K562 (cell line): ENCODE results near the gene AGPAT4. TPM values are rescaled to one million over a fixed set of nuclear protein-coding genes. Genes with fewer than 3 reads are reported as not detected.

Source experiments
- CBFA2T3 ChIP-seq: fragments of 450-650 bp; IDR thresholded peaks from 2 replicates; pipeline ENCODE4 v1.6.1; 2017
- DMBX1 ChIP-seq: fragments of 250-450 bp; sonication (Bioruptor Pico); IDR thresholded peaks from 2 replicates; pipeline ENCODE4 v1.8.0; 2022; ENCODE audit warnings: inconsistent platforms, mild to moderate bottlenecking, moderate library complexity, borderline replicate concordance
- FOXM1 ChIP-seq, 2 experiments: fragments of 450-650 bp in 1 of 2; sonication (generic) in 1 of 2; formaldehyde crosslinking in 1 of 2; IDR thresholded peaks; 2 replicates each; pipeline versions ENCODE4 v1.6.1 to v1.9.0; 2017 to 2022; ENCODE audit warnings: low read depth in 2 of 2, mild to moderate bottlenecking in 2 of 2, missing genetic modification reagents in 1 of 2, moderate library complexity in 1 of 2
- L3MBTL2 ChIP-seq: fragments of 450-650 bp; IDR thresholded peaks from 2 replicates; pipeline ENCODE4 v1.6.1; 2016; ENCODE audit warnings: mild to moderate bottlenecking, moderate library complexity
- MEIS2 ChIP-seq: fragments of 450-650 bp; IDR thresholded peaks from 2 replicates; pipeline ENCODE4 v1.6.1; 2014; ENCODE audit warnings: mild to moderate bottlenecking; ENCODE audit not compliant: partially characterized antibody
- MTF1 ChIP-seq: fragments of 250-450 bp; sonication (Bioruptor Pico); IDR thresholded peaks from 2 replicates; pipeline ENCODE4 v1.9.0; 2021; ENCODE audit warnings: moderate library complexity, mild to moderate bottlenecking, inconsistent platforms, borderline replicate concordance
- NR1H2 ChIP-seq: sonication (generic); formaldehyde crosslinking; IDR thresholded peaks from 2 replicates; pipeline ENCODE4 v1.4.0; 2020; ENCODE audit warnings: mild to moderate bottlenecking, missing genetic modification reagents
- POLR2AphosphoS5 ChIP-seq: IDR thresholded peaks from 2 replicates; pipeline ENCODE4 v1.6.1; 2011; ENCODE audit warnings: mild to moderate bottlenecking, low read depth, low read length, moderate library complexity; ENCODE audit not compliant: control insufficient read depth, insufficient read depth
- RAD21 ChIP-seq, 2 experiments: fragments of 250-450 bp in 1 of 2; fragments of 450-650 bp in 1 of 2; sonication (Bioruptor Pico) in 1 of 2; formaldehyde crosslinking in 1 of 2; IDR thresholded peaks in 1 of 2; conservative IDR thresholded peaks in 1 of 2; 2 replicates each; pipeline versions ENCODE4 v1.4.0 to v1.8.0; 2020 to 2022; ENCODE audit warnings: mild to moderate bottlenecking in 2 of 2, moderate library complexity in 1 of 2
- REST ChIP-seq, 2 experiments: fragments of 450-650 bp; formaldehyde crosslinking in 1 of 2; IDR thresholded peaks; 2 replicates each; pipeline versions ENCODE4 v1.4.0 to v1.6.1; 2014 to 2020; ENCODE audit warnings: mild to moderate bottlenecking in 2 of 2, borderline replicate concordance in 1 of 2, low read depth in 1 of 2
- STAT5A ChIP-seq: IDR thresholded peaks from 2 replicates; pipeline ENCODE4 v1.6.1; 2012; ENCODE audit warnings: low read length, inconsistent platforms, borderline replicate concordance
- TCF3 ChIP-seq: sonication (generic); formaldehyde crosslinking; IDR thresholded peaks from 2 replicates; pipeline ENCODE4 v1.4.0; 2020; ENCODE audit warnings: mild to moderate bottlenecking, missing genetic modification reagents
- ZBTB17 ChIP-seq: fragments of 450-650 bp; formaldehyde crosslinking; IDR thresholded peaks from 2 replicates; pipeline ENCODE4 v1.4.0; 2020; ENCODE audit warnings: mild to moderate bottlenecking
- polyA plus RNA-seq, 8 experiments: library from polyadenylated mRNA; depleted of rRNA in 4 of 8; stranded (reverse) in 5 of 8; unstranded in 3 of 8; fragments of >200 nt; fragmentation: Nextera tagmentation in 2 of 8; fragmentation: Illumina TruSeq in 1 of 8; extraction: Ambion mirVana in 2 of 8; extraction: Trizol in 1 of 8; gene quantifications; 2 replicates each; pipeline versions ENCODE4 v1.2.1 to v1.2.3, GENCODE V29; 2011 to 2014; ENCODE audit warnings: inconsistent platforms in 1 of 8, missing spikeins in 1 of 8
- total RNA-seq, 7 experiments: library from RNA; depleted of rRNA in 6 of 7; stranded (reverse); fragments of >200 nt in 6 of 7; fragmentation: Illumina TruSeq in 2 of 7; extraction: Trizol in 2 of 7; gene quantifications; 2 replicates each; pipeline versions ENCODE4 v1.2.1 to v1.2.3, GENCODE V29; 2011 to 2021; ENCODE audit warnings: low replicate concordance in 1 of 7
- TF ChIP-seq, protein P1 (sequence below): IDR thresholded peaks from 2 replicates; pipeline ENCODE4 v1.6.1; 2012; ENCODE audit warnings: low read depth, low read length, improper control_type of control experiment, borderline replicate concordance

Gene AGPAT4
- total and polyA plus RNA-seq, 9 of the 15 experiments (the other 6 are each of a cell fraction or from before 2014, with no cell fraction given): 2.2 to 15.0 (median 5.7) TPM

- TF ChIP-seq, protein P1, sequence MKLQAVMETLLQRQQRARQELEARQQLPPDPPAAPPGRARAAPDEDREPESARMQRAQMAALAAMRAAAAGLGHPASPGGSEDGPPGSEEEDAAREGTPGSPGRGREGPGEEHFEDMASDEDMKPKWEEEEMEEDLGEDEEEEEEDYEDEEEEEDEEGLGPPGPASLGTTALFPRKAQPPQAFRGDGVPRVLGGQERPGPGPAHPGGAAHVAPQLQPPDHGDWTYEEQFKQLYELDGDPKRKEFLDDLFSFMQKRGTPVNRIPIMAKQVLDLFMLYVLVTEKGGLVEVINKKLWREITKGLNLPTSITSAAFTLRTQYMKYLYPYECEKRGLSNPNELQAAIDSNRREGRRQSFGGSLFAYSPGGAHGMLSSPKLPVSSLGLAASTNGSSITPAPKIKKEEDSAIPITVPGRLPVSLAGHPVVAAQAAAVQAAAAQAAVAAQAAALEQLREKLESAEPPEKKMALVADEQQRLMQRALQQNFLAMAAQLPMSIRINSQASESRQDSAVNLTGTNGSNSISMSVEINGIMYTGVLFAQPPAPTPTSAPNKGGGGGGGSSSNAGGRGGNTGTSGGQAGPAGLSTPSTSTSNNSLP: 0 out of 2 replicates have a peak, but pooled peaks have one; percentile 21
- peak in 1 of 2 experiments; percentile 45; a peak in 2 of 4 replicates for TF ChIP-seq RAD21 (CRISPR knock-in tag; conservative IDR thresholded peaks at IDR 0.05 in 1 of 2, IDR thresholded peaks at IDR 0.05 in 1 of 2)
- TF ChIP-seq FOXM1 (IDR thresholded peaks at IDR 0.05; ENCODE audit: low read depth): 0 out of 2 replicates have a peak, but pooled peaks have one; percentile 21
- no peak for TF ChIP-seq FOXM1 (CRISPR knock-in tag; IDR thresholded peaks at IDR 0.05; ENCODE audit: low read depth)
- TF ChIP-seq POLR2AphosphoS5: 0 out of 2 replicates have a peak, but pooled peaks have one; percentile 35
- peak; percentile 2 for TF ChIP-seq MEIS2
- no peak for TF ChIP-seq NR1H2 (CRISPR knock-in tag)
- no peak for TF ChIP-seq ZBTB17
- TF ChIP-seq TCF3 (CRISPR knock-in tag): peak; percentile 48
- 0 out of 2 replicates have a peak, but pooled peaks have one; percentile 22 for TF ChIP-seq STAT5A
- no peak for TF ChIP-seq MTF1
- TF ChIP-seq DMBX1 (CRISPR knock-in tag): no peak
- TF ChIP-seq REST (IDR thresholded peaks at IDR 0.05; ENCODE audit: borderline replicate concordance): no peak
- no peak for TF ChIP-seq REST (CRISPR knock-in tag; IDR thresholded peaks at IDR 0.05; ENCODE audit: low read depth)
- peak; percentile 64 for TF ChIP-seq CBFA2T3
- no peak for TF ChIP-seq L3MBTL2
Observed at GRCh38 chr6:161268531-161269210, 5.2 kb downstream of the AGPAT4 start (continued).
